ENCODE measurements around the gene KLHL9. TPM values are rescaled to one million over a fixed set of nuclear protein-coding genes. Genes with fewer than 3 reads are reported as not detected.

KLHL9 gene
- polyA plus RNA-seq, 1 donor: 19.5 TPM

- no peak for DNase-seq (ENCODE audit: low read depth)
Observed at GRCh38 chr9:21317956-21318923, 17.0 kb downstream of the KLHL9 start.

- no peak for DNase-seq (ENCODE audit: low read depth)
Observed at GRCh38 chr9:21316860-21317259, 18.3 kb downstream of the KLHL9 start.

- no peak for DNase-seq (ENCODE audit: low read depth)
Observed at GRCh38 chr9:21316032-21316842, 19.0 kb downstream of the KLHL9 start.

- DNase-seq (ENCODE audit: low read depth): no peak
Observed at GRCh38 chr9:21314152-21314551, 21.1 kb downstream of the KLHL9 start.

- DNase-seq (ENCODE audit: low read depth): no peak
Observed at GRCh38 chr9:21311889-21312288, 23.3 kb downstream of the KLHL9 start.

GRCh38 chr9:21305213-21305612 is 30.0 kb downstream of the KLHL9 start, which contains the start of gene IFNA5:
Gene IFNA5 (minus strand): TSS chr9:21305313. CDS start chr9:21305256, 57 bp downstream.
- no peak for DNase-seq (ENCODE audit: low read depth)

GRCh38 chr9:21295992-21296391 is 39.2 kb downstream of the KLHL9 start:
- DNase-seq (ENCODE audit: low read depth): no peak

- DNase-seq (ENCODE audit: low read depth): no peak
Observed at GRCh38 chr9:21294904-21295538, 40.2 kb downstream of the KLHL9 start.

- DNase-seq (ENCODE audit: low read depth): no peak
Observed at GRCh38 chr9:21294364-21294774, 40.8 kb downstream of the KLHL9 start.

GRCh38 chr9:21289848-21290247 is 45.4 kb downstream of the KLHL9 start:
- no peak for DNase-seq (ENCODE audit: low read depth)

- DNase-seq (ENCODE audit: low read depth): no peak
Observed at GRCh38 chr9:21287280-21287679, 47.9 kb downstream of the KLHL9 start.

GRCh38 chr9:21286659-21287058 is 48.5 kb downstream of the KLHL9 start:
- no peak for DNase-seq (ENCODE audit: low read depth)

- DNase-seq (ENCODE audit: low read depth): no peak
Observed at GRCh38 chr9:21286099-21286498, 49.1 kb downstream of the KLHL9 start.

- no peak for DNase-seq (ENCODE audit: low read depth)
Observed at GRCh38 chr9:21281275-21281674, 53.9 kb downstream of the KLHL9 start.

Other genes with a start within 250 kb of the KLHL9 start
- gene IFNW1, start 193.6 kb downstream of the KLHL9 start, polyA plus RNA-seq (ENCODE audit: insufficient read length): not detected
- not detected for gene IFNA21, start 168.7 kb downstream of the KLHL9 start, polyA plus RNA-seq (ENCODE audit: insufficient read length)
- gene IFNA4, start 147.8 kb downstream of the KLHL9 start, polyA plus RNA-seq (ENCODE audit: insufficient read length): not detected
- gene IFNA7, start 133.2 kb downstream of the KLHL9 start, polyA plus RNA-seq (ENCODE audit: insufficient read length): not detected
- gene IFNA10, start 128.3 kb downstream of the KLHL9 start, polyA plus RNA-seq (ENCODE audit: insufficient read length): not detected
- gene IFNA16, start 118.1 kb downstream of the KLHL9 start, polyA plus RNA-seq (ENCODE audit: insufficient read length): not detected
- not detected for gene IFNA17, start 107.2 kb downstream of the KLHL9 start, polyA plus RNA-seq (ENCODE audit: insufficient read length)
- gene IFNA14, start 95.4 kb downstream of the KLHL9 start, polyA plus RNA-seq (ENCODE audit: insufficient read length): not detected
- gene IFNA5, start 30.1 kb downstream of the KLHL9 start, polyA plus RNA-seq (ENCODE audit: insufficient read length): not detected
- not detected for gene IFNA6, start 15.5 kb upstream of the KLHL9 start, polyA plus RNA-seq (ENCODE audit: insufficient read length)
- not detected for gene IFNA13, start 32.7 kb upstream of the KLHL9 start, polyA plus RNA-seq (ENCODE audit: insufficient read length)
- not detected for gene IFNA2, start 50.0 kb upstream of the KLHL9 start, polyA plus RNA-seq (ENCODE audit: insufficient read length)
- not detected for gene IFNA8, start 73.7 kb upstream of the KLHL9 start, polyA plus RNA-seq (ENCODE audit: insufficient read length)
- not detected for gene IFNA1, start 105.0 kb upstream of the KLHL9 start, polyA plus RNA-seq (ENCODE audit: insufficient read length)
- gene IFNE, start 146.9 kb upstream of the KLHL9 start, polyA plus RNA-seq (ENCODE audit: insufficient read length): not detected

Measured in forelimb muscle (tissue), 1 donor.